ENCODE measurements around the gene SMARCA2.

The SMARCA2 gene

DNA sequence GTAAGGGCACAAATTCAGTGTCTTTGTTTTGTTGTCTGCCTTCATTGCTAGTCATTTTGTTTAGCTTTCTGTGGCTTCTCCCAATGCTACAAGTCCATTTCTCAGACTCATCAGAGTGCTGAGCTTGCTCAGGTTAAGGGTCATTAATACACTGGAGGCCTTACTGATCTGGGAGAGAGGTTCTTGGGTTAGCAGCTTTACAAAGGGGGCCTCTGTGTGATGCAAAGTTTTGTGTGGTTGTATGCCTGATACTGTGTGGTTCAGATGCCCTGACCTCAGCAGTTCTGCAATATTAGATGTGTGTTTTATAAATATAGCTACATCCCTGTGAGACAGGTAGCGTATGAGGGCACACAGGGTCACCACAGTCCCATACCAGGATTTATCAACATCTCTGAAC, 34.8 kb upstream of the SMARCA2 start:
- DNase-seq (ENCODE audit: insufficient read length, low spot score) (no peak), FAIRE-seq (peak; percentile 20)

DNA sequence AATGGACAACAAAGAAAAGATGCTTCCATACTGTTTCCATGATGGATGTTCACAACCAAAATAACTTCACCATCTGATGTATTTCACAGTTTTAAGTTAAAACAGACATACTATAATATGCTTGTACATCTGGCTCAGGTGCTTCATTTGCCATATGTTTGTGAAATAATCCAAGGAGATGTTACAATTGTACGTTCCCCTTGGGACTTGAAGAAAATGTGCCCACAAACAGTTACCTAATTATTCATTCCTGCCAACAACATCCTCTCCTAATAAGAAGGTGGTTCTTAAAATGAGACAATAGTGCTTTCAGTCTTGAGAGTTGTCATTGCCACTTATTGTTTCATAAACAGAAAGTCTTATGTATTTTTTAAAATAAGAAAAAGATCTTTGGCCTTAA, 33.1 kb upstream of the SMARCA2 start:
- DNase-seq (ENCODE audit: insufficient read length, low spot score) (no peak), FAIRE-seq (peak; percentile 67)
- TF ChIP-seq PAX5 (IDR thresholded peaks at IDR 0.05; ENCODE audit: insufficient read depth, low read length, severe bottlenecking) (no peak), POU2F2 (IDR thresholded peaks at IDR 0.05; ENCODE audit: low read depth, low read length) (no peak), TAF1 (IDR thresholded peaks at IDR 0.05; ENCODE audit: low read depth, low read length) (no peak), POLR2AphosphoS5 (IDR thresholded peaks at IDR 0.05; ENCODE audit: low read depth, low read length) (no peak)

More for the DNA sequence above, 34.8 kb upstream of the SMARCA2 start:
- TF ChIP-seq POLR2A (IDR thresholded peaks at IDR 0.05; ENCODE audit: low read depth, low read length) (no peak), PAX5 (IDR thresholded peaks at IDR 0.05; ENCODE audit: insufficient read depth, low read length, severe bottlenecking) (no peak), TAF1 (IDR thresholded peaks at IDR 0.05; ENCODE audit: low read depth, low read length) (no peak), POLR2AphosphoS5 (IDR thresholded peaks at IDR 0.05; ENCODE audit: low read depth, low read length) (no peak), POU2F2 (IDR thresholded peaks at IDR 0.05; ENCODE audit: low read depth, low read length) (no peak), SPI1 (IDR thresholded peaks at IDR 0.05; ENCODE audit: low read depth, low read length) (no peak)

DNA sequence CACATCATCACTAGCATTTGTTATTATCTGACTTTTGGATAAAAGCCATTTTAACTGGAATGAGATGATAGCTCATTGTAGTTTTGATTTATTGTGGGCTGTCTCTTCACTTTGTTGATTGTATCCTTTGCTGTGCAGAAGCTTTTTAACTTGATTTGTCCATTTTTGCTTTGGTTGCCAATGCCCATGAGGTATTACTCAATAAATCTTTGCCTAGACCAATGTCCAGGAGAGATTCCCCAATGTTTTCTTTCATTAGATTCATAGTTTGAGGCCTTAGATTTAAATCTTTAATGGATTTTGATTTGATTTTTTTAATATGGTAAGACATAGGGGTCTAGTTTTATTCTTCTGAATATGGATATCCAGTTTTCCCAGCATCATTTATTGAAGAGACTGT, 28.8 kb upstream of the SMARCA2 start:
- FAIRE-seq (no peak), DNase-seq (ENCODE audit: insufficient read length, low spot score) (no peak)
- TF ChIP-seq PAX5 (IDR thresholded peaks at IDR 0.05; ENCODE audit: insufficient read depth, low read length, severe bottlenecking) (no peak), TAF1 (IDR thresholded peaks at IDR 0.05; ENCODE audit: low read depth, low read length) (no peak), POU2F2 (IDR thresholded peaks at IDR 0.05; ENCODE audit: low read depth, low read length) (no peak), POLR2A (IDR thresholded peaks at IDR 0.05; ENCODE audit: low read depth, low read length) (no peak), POLR2AphosphoS5 (IDR thresholded peaks at IDR 0.05; ENCODE audit: low read depth, low read length) (no peak), SPI1 (IDR thresholded peaks at IDR 0.05; ENCODE audit: low read depth, low read length) (no peak)

DNA sequence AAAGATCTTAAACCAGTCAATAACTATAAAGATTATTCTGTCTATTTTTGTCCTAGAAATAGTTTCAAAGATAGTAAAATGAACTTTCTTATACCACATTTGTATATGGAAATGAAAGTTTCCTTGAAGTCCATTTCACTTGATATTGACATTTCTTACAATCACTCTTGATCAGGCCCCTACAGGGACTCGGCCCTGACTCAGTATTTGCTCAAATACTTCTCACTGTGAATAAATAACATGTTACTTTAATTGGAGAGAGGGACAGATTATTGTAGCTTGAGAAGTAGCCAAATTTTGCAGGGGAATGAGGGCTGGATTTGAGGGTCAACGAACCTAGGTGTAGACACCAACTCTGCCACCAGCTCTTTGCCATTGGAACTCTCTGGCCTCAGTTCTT, 25.6 kb upstream of the SMARCA2 start:
- no peak for TF ChIP-seq POLR2A (IDR thresholded peaks at IDR 0.05; ENCODE audit: low read depth, low read length)
- DNase-seq (ENCODE audit: insufficient read length, low spot score): no peak
- FAIRE-seq: no peak

DNA sequence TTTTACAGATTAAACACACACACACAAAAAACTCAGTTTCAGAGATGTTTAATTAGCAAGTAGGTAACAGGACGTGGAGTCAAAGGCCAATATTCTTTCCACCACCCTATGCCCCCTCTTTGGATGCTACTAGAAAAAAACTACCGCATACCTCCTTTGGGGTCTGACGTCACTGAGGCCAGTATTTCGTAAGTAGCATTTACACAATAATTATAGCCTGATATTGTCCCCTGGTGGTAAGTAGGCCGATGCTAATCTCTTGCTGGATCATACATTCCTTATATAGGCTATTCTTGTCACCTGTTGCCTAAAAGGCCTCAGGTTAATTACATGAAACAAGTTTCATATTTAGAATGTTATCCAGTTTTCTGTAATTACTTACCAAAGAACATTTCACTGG, 21.0 kb upstream of the SMARCA2 start:
- TF ChIP-seq POLR2A (IDR thresholded peaks at IDR 0.05; ENCODE audit: low read depth, low read length): no peak
- TF ChIP-seq TAF1 (IDR thresholded peaks at IDR 0.05; ENCODE audit: low read depth, low read length): no peak
- no peak for TF ChIP-seq PAX5 (IDR thresholded peaks at IDR 0.05; ENCODE audit: insufficient read depth, low read length, severe bottlenecking)
- no peak for TF ChIP-seq SPI1 (IDR thresholded peaks at IDR 0.05; ENCODE audit: low read depth, low read length)
- no peak for TF ChIP-seq POU2F2 (IDR thresholded peaks at IDR 0.05; ENCODE audit: low read depth, low read length)
- TF ChIP-seq POLR2AphosphoS5 (IDR thresholded peaks at IDR 0.05; ENCODE audit: low read depth, low read length): no peak
- DNase-seq (ENCODE audit: insufficient read length, low spot score) (no peak), FAIRE-seq (no peak)

DNA sequence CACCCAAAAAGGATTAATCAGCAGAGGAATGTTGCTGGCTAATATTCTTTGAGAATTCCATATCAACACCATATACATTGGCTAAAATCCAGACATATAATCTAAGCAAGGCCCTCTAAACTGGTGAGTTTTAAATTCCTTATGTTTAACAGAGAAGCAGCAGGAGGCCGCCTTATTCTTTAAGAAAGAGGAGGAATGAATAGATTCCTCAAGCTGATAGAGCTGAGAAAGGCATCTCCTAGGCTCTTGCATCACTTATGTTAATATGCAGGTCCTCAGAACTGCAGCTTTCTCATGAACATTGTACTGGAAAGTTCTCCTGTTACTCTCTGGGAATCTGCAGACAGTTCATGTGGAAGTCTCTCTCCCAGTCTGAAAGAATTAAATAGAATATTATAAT, 20.1 kb upstream of the SMARCA2 start:
- FAIRE-seq: no peak

DNA sequence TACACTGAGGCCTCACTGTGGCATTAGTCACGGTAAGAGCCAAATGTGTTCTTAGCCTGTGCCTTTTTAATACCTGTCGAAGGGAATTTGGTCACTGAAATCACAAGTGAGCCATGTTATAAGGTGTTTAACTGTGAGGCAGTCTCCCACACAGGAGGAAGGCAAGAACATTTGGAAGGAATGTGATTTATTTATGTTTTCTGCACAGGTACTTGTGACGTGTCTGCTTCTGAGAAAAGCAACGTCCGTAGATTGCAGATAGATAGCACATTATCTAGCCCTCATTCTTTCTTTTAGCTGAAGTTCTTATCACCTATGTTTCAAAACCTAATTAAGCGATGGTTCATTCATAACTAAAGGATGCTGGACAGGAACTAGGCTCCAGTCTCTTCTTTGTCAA, 19.0 kb upstream of the SMARCA2 start:
- no peak for TF ChIP-seq SPI1 (IDR thresholded peaks at IDR 0.05; ENCODE audit: low read depth, low read length)
- TF ChIP-seq TAF1 (IDR thresholded peaks at IDR 0.05; ENCODE audit: low read depth, low read length): no peak
- DNase-seq (ENCODE audit: insufficient read length, low spot score) (no peak), FAIRE-seq (no peak)

More for the DNA sequence above, 20.1 kb upstream of the SMARCA2 start:
- no peak for TF ChIP-seq PAX5 (IDR thresholded peaks at IDR 0.05; ENCODE audit: insufficient read depth, low read length, severe bottlenecking)
- no peak for TF ChIP-seq POLR2A (IDR thresholded peaks at IDR 0.05; ENCODE audit: low read depth, low read length)
- TF ChIP-seq POLR2AphosphoS5 (IDR thresholded peaks at IDR 0.05; ENCODE audit: low read depth, low read length): no peak
- TF ChIP-seq SPI1 (IDR thresholded peaks at IDR 0.05; ENCODE audit: low read depth, low read length): no peak
- no peak for TF ChIP-seq TAF1 (IDR thresholded peaks at IDR 0.05; ENCODE audit: low read depth, low read length)
- TF ChIP-seq POU2F2 (IDR thresholded peaks at IDR 0.05; ENCODE audit: low read depth, low read length): no peak
- DNase-seq (ENCODE audit: insufficient read length, low spot score): no peak

DNA sequence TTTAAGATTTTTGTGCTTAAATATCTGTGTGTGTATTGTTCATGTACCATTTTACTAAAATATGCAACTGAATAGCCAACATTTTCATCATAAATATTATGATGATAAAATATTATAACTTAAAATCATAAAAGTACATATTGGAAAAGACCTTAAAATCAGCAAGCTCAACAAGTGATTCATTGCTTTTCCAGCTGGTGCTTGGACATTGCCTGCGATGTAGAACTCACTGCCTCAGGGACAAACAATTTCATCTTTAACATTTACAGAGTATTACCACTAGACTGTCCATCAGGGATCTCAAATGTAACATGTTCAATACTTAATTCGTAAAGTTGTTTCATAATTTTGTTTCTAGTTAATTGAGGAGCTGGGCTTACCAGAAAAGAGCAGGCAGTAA, 17.5 kb upstream of the SMARCA2 start:
- FAIRE-seq: no peak
- TF ChIP-seq POLR2AphosphoS5 (IDR thresholded peaks at IDR 0.05; ENCODE audit: low read depth, low read length): no peak
- no peak for TF ChIP-seq POLR2A (IDR thresholded peaks at IDR 0.05; ENCODE audit: low read depth, low read length)
- TF ChIP-seq POU2F2 (IDR thresholded peaks at IDR 0.05; ENCODE audit: low read depth, low read length): no peak
- no peak for TF ChIP-seq TAF1 (IDR thresholded peaks at IDR 0.05; ENCODE audit: low read depth, low read length)
- TF ChIP-seq SPI1 (IDR thresholded peaks at IDR 0.05; ENCODE audit: low read depth, low read length): no peak
- no peak for TF ChIP-seq PAX5 (IDR thresholded peaks at IDR 0.05; ENCODE audit: insufficient read depth, low read length, severe bottlenecking)

DNA sequence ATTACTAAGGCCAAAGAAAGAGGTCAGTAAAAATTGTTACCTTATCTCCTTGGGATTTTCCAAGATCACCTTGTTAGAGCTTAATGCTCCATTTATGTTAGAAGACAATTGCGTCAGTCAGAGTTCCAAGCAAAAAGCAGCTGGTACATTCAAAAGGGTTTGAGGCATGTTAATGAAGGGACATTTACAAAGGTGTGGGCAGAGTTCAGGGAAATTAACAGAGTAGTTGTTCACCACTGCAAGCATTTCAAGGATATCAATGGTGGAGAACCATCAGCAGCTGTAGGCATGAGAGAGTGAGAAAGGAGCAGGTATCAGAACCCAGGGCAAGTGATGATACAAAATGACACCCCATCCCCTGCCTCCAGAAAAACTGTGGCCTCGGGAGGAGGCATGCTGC, 17.0 kb upstream of the SMARCA2 start:
- TF ChIP-seq POLR2A (IDR thresholded peaks at IDR 0.05; ENCODE audit: low read depth, low read length) (no peak), POLR2AphosphoS5 (IDR thresholded peaks at IDR 0.05; ENCODE audit: low read depth, low read length) (no peak), POU2F2 (IDR thresholded peaks at IDR 0.05; ENCODE audit: low read depth, low read length) (no peak), TAF1 (IDR thresholded peaks at IDR 0.05; ENCODE audit: low read depth, low read length) (no peak)
- FAIRE-seq: no peak

More for the DNA sequence above, 17.5 kb upstream of the SMARCA2 start:
- no peak for DNase-seq (ENCODE audit: insufficient read length, low spot score)

DNA sequence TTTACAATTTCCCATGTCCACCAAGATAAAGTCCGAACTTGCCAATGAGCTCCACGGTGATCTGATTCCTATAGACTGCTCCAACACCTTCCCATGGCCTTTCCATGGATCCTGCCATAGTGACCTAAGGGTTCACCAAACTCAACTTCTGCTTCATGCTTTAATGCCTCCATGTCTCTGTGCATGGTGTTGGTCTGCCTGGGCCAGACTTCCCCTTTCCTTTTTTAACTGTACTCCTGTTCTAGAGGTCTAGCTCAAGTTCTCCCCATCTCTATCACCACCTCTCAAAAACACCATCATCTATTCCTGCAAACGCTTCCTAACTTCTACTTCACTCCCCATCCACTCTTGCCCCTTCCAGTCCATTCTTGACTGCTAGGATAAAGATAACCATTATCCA, 14.8 kb upstream of the SMARCA2 start:
- no peak for FAIRE-seq
- DNase-seq (ENCODE audit: insufficient read length, low spot score): no peak
- peak; percentile 49; the same call in 1 of the 2 replicates for TF ChIP-seq SPI1 (IDR thresholded peaks at IDR 0.05; ENCODE audit: low read depth, low read length)
- TF ChIP-seq POLR2A (IDR thresholded peaks at IDR 0.05; ENCODE audit: low read depth, low read length): no peak
- TF ChIP-seq PAX5 (IDR thresholded peaks at IDR 0.05; ENCODE audit: insufficient read depth, low read length, severe bottlenecking): no peak

More for the DNA sequence above, 17.0 kb upstream of the SMARCA2 start:
- DNase-seq (ENCODE audit: insufficient read length, low spot score): no peak

DNA sequence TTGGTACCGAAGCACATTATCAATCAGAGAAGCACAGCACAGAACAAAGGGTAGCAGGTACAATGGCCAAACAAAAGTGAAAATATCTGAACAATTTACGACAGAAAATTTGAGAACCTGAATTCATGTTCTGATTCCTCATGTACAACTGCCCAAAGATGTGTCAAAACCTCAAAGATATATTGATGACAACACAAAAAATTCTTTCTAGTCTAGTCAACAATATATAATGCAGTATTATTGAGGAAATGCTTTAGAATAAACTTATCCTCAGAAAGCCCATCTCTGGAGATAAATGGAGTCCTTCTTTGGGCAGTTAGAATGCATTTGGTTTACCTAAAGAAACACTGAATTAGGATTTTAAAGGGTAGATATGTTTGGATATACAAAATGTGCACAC, 6.8 kb upstream of the SMARCA2 start:
- no peak for TF ChIP-seq SPI1 (IDR thresholded peaks at IDR 0.05; ENCODE audit: low read depth, low read length)
- DNase-seq (ENCODE audit: insufficient read length, low spot score) (no peak), FAIRE-seq (no peak)

All from GM12891 (cell line).